ENCODE measurements around the gene TSSK1B. TPM values are rescaled to one million over a fixed set of nuclear protein-coding genes. Genes with fewer than 3 reads are reported as not detected.

Gene TSSK1B, protein sequence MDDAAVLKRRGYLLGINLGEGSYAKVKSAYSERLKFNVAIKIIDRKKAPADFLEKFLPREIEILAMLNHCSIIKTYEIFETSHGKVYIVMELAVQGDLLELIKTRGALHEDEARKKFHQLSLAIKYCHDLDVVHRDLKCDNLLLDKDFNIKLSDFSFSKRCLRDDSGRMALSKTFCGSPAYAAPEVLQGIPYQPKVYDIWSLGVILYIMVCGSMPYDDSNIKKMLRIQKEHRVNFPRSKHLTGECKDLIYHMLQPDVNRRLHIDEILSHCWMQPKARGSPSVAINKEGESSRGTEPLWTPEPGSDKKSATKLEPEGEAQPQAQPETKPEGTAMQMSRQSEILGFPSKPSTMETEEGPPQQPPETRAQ
- total RNA-seq: under 1 TPM in 1 of 10 donors, not detected in 9; 0.11 TPM
- polyA plus RNA-seq: not detected
- long read RNA-seq, donor 1: 0 reads
- long read RNA-seq, donor 2: 0 reads
- long read RNA-seq, donor 3: 0 reads

DNA sequence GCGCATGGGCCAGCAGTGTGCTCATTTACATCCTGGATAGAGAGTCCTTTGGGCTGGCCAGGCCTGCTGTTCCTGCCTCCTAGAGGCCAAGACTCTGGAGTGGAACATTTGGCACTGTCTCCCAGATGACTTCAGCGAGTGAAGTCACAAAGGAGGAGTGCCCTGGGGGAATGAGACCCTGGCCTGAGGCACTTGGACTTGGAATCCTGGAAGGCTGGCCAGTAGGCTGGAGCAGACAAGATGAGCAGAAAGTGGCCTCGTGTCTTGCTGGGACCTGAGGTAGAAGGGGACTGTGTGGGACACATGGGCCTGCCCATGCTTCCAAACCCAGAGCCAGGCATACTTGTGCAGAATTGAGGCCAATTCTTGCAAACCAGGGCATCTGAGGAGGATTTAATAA, at the start of gene TSSK1B:
Gene TSSK1B (minus strand): TSS at position 101 of the 400 bp plus-strand sequence. CDS start 150 bp downstream, outside the sequence.
- peaks cover 0 to 14% (median 6%) of the 10 kb centered on the region in 9 donors for H3K4me1 ChIP-seq
- peak in 2 of 8 donors; percentile 11 to 23 for ATAC-seq
- H3K27me3 ChIP-seq: no peaks in the 10 kb centered on the region
- H3K9me3 ChIP-seq: no peaks in the 10 kb centered on the region
- H3K36me3 ChIP-seq: no peaks in the 10 kb centered on the region
- intact Hi-C loops (cut with DNase I): no loop called here
- TF ChIP-seq, protein P1, sequence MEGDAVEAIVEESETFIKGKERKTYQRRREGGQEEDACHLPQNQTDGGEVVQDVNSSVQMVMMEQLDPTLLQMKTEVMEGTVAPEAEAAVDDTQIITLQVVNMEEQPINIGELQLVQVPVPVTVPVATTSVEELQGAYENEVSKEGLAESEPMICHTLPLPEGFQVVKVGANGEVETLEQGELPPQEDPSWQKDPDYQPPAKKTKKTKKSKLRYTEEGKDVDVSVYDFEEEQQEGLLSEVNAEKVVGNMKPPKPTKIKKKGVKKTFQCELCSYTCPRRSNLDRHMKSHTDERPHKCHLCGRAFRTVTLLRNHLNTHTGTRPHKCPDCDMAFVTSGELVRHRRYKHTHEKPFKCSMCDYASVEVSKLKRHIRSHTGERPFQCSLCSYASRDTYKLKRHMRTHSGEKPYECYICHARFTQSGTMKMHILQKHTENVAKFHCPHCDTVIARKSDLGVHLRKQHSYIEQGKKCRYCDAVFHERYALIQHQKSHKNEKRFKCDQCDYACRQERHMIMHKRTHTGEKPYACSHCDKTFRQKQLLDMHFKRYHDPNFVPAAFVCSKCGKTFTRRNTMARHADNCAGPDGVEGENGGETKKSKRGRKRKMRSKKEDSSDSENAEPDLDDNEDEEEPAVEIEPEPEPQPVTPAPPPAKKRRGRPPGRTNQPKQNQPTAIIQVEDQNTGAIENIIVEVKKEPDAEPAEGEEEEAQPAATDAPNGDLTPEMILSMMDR (IDR thresholded peaks at IDR 0.05): no peak
- no peak for DNase-seq
- H3K27ac ChIP-seq: no peak within 1 kb of the TSS
- WGBS, 2 donors: 79 to 82% methylated on average over 3 of the region's 3 CpGs
- H3K4me3 ChIP-seq: no peak within 1 kb of the TSS

GRCh38 chr5:113480243-113480642, 45.5 kb upstream of the TSSK1B start:
- no peaks in the 10 kb centered on the region for H3K4me1 ChIP-seq
- H3K36me3 ChIP-seq: no peaks in the 10 kb centered on the region
- peaks cover 0 to 81% (median 0%) of the 10 kb centered on the region in 7 donors for H3K27me3 ChIP-seq
- ATAC-seq (no peak), DNase-seq (no peak)
- TF ChIP-seq, protein P1 (IDR thresholded peaks at IDR 0.05): no peak
- WGBS, 2 donors: 78 to 82% methylated on average over 5 of the region's 5 CpGs
- intact Hi-C loops (cut with DNase I): no loop called here
- H3K27ac ChIP-seq: no peak overlapping the region
- no peaks in the 10 kb centered on the region for H3K9me3 ChIP-seq
- no peak overlapping the region for H3K4me3 ChIP-seq

GRCh38 chr5:113478691-113479090, 43.9 kb upstream of the TSSK1B start:
- TF ChIP-seq, protein P1 (IDR thresholded peaks at IDR 0.05): no peak
- 49 to 51% methylated on average over 3 of the region's 3 CpGs for WGBS, 2 donors
- intact Hi-C loops (cut with DNase I): no loop called here
- DNase-seq (no peak), ATAC-seq (no peak)
- H3K9me3 ChIP-seq: no peaks in the 10 kb centered on the region
- peaks cover 0 to 78% (median 0%) of the 10 kb centered on the region in 7 donors for H3K27me3 ChIP-seq
- H3K4me1 ChIP-seq: peaks cover 0 to 9% (median 0%) of the 10 kb centered on the region in 9 donors
- H3K27ac ChIP-seq: no peak overlapping the region
- no peaks in the 10 kb centered on the region for H3K36me3 ChIP-seq
- no peak overlapping the region for H3K4me3 ChIP-seq

- peaks cover 0 to 9% (median 0%) of the 10 kb centered on the region in 9 donors for H3K4me1 ChIP-seq
- WGBS, 2 donors: 13 to 14% methylated on average over 5 of the region's 5 CpGs
- peaks cover 0 to 44% (median 0%) of the 10 kb centered on the region in 7 donors for H3K27me3 ChIP-seq
- intact Hi-C loops (cut with DNase I): no loop called here
- no peak overlapping the region for H3K4me3 ChIP-seq
- no peak overlapping the region for H3K27ac ChIP-seq
- H3K36me3 ChIP-seq: no peaks in the 10 kb centered on the region
- no peak for DNase-seq
- ATAC-seq: peak in 2 of 8 donors; percentile 53 to 62
- no peaks in the 10 kb centered on the region for H3K9me3 ChIP-seq
- TF ChIP-seq, protein P1 (IDR thresholded peaks at IDR 0.05): no peak
Observed at GRCh38 chr5:113474100-113474728, 39.4 kb upstream of the TSSK1B start.

Data from heart right ventricle (tissue), 16 donors.